Activated CD8-positive, alpha-beta memory T cell treated with anti-CD3 and anti-CD28 coated beads, Interleukin-2, amount 50 U/mL, for 48 hours (primary cell): ENCODE measurements around the gene CPT1C.

Source experiments
- DNase-seq: peaks from one replicate; pipeline ENCODE4 v3.0.0-alpha.2; 2020

Gene CPT1C

DNA sequence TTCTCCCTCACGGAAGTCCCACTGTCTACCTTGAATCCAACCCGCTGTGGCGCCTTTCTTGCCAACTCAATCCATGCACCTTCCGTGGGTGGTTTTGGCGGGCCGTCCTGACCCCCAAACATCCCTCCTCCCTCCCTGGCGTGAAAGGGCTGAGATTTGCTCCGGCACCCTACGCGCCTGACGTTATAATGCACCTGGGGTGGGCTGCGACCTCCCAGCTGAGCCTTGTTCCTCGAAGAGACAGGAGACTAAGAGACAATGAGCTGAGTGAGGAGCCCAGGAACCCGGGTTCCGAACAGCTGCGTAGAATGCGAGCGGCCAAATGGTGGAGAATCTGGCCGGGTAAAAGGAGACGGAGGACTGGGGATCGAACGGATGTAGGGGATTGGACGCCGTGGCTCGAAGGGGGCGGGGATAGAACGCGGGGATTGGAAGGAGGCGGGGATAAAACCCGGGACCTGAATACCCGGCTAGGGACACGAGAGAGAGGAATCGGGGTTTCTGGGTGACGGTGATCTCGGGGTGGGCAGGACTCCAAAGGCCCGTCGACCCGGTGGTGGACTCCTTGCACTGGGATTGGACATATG is at the start of gene CPT1C:
TSS of gene CPT1C (plus strand) at position 461 of the 587 bp plus-strand sequence. CDS start 1,137 bp downstream, outside the sequence.
- DNase-seq, result peak; percentile 84

DNA sequence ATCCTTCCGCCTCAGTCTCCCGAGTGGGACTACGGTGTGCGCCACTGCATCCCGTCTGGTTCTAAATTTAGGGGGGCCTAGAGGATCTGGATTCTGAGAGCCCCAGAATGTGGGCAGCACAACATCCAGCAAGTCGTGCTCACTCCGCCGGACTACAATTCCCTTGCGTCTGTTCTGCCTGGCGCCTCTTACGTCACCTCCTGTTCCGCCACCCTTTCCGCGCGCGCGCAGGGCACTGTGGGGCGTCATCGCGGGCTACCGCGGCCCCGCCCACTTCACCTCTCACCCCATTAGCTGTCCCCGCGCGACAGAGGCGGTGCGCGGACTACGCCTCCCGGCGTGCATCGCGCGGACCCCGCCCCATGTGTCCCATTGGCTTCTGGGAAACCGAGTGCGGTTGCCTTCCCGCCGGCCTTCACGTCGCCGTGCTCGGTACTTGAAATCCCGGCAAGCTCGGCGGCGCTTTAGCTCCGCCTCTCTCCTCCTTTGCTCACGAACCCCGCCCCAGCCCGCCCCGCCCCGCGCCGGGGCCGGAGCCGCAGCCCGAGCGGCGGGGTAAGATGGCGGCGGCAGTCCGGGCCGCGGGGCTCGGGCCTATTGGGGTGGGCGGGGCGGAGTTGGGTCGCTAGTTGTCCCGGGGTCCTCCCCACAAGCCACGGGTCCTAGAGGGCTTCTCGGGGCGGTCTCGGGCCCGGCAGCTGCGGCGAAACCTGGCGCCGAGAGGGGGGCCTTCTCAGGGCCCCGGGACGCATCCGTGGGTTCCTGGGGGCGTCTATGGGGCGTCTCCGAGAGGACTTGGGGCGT is 49.0 kb upstream of the CPT1C start, which contains the start of gene SCAF1:
TSS of gene SCAF1 (plus strand) at position 522 of the 804 bp plus-strand sequence. CDS start 2,818 bp downstream, outside the sequence.
- DNase-seq, result peak; percentile 99

DNA sequence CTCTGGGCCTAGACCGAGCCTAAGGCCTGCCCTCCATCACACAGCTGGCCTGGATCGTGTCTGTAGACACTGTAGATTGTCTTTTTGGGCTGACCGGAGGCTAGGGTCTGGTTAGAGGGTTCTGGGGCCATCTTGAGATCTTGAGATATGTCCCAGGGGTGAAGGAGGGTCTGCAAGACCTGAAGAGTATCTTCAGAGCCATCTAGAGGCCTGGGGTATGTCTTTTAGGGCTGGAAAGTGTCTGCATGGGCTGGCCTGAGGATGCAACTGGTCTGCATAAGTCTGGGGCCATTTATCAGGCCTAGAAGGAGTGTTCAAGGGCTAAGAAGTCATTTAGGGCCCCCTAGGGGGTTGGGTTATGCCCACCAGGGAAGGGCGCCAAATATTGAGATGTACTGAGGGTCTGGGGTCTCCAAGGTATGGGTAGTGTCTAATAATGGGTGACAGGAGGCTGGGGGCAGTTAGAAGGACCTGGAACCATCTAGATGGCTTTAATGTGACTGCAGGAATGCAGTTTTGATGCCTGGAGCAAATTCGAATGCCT is 48.4 kb upstream of the CPT1C start:
- DNase-seq, result no peak

DNA sequence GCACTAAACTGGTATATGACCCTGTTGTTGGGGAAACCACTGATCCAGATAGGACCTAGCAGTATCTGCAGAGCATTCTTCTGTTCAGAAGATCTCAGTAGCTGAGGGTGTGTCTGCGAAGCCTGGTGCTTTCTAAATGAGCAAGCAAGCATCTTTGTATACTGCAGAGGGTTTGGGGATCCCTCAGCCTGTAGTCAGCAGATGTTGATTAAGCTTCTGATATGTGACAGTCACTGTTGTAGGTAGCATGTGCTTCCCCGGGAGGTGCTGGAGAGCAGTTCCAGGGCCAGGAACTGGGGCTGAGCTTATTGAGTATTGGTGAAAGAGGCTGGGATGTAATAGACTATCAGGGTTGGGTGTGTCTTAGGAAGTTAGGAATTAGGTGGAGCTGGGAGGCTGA is 47.5 kb upstream of the CPT1C start:
- DNase-seq, result no peak

DNA sequence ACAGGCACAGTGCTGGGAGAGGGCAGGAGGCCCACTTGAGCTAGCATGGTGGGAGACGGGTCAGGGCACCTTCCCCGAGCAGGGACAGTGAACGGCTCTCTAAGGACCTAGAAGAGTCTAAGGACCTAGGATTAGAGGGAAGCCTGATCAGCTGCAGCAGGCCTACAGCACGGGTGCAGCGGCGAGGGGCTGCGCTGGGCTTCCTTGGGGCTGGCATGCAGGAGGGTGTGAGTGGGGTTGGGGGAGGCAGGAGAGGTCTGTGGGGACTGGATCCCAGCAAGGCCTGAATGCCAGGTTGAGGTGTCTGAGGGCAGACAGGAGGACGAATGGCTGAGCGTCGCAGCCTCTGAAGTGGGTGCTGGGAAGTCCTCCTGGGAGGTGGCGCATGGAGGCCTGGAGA is 45.3 kb upstream of the CPT1C start:
- DNase-seq, result no peak

DNA sequence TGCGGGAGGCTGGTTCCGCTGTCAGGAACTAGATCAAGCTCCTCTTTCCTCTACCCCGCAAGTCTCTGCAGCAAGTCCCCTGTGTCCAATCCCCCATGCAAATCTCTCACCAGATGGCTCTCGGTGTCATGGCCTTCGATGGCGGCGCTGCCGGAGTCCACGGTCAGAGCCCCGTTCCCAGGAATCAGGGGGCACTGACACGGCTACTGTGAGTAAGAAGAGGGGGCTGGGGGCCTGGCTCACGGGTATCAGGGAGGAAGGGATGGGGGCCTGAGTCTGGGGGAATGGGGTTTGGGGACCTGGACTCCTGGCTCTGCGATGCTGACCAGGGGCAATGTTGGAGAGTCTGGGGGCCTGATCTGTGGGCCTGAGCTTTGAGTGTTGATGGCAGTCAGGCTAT is 44.9 kb upstream of the CPT1C start:
- no peak for DNase-seq

DNA sequence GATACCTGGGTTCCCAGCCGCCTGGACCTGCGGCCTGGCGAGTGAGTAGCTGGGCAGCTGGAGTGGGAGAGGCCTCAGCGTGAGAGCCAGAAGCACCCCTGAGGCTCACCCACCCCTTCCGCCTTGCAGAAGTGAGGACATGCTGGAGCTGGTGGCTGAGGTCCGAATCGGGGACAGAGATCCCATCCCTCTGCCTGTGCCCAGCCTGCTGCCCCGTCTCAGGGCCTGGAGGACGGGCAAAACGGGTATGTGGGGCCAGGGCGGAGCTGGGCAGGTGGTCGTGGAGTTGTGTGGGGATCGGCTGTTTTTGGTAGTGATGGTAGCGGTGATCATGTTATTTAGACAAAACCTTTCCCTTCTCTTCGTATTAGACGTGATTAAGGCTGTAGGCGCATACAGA is 44.3 kb upstream of the CPT1C start:
- DNase-seq, result no peak

DNA sequence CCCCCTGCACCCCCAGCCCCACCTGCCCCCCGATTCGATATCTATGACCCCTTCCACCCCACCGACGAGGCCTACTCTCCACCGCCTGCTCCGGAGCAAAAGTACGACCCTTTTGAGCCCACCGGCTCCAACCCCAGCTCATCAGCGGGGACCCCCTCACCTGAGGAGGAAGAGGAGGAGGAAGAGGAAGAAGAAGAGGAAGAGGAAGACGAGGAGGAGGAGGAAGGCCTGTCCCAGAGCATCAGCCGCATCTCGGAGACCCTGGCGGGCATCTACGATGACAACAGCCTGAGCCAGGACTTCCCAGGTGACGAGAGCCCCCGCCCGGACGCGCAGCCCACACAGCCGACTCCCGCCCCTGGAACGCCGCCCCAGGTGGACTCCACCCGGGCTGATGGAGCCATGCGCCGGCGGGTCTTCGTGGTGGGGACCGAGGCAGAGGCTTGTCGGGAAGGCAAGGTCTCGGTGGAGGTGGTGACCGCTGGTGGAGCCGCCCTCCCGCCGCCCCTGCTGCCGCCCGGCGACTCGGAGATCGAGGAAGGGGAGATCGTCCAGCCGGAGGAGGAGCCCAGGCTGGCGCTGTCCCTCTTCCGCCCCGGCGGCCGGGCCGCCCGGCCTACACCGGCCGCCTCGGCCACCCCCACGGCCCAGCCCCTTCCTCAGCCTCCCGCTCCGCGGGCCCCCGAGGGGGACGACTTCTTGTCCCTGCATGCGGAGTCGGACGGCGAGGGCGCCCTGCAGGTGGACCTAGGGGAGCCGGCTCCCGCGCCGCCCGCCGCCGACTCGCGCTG is 39.7 kb upstream of the CPT1C start:
- DNase-seq, result no peak

DNA sequence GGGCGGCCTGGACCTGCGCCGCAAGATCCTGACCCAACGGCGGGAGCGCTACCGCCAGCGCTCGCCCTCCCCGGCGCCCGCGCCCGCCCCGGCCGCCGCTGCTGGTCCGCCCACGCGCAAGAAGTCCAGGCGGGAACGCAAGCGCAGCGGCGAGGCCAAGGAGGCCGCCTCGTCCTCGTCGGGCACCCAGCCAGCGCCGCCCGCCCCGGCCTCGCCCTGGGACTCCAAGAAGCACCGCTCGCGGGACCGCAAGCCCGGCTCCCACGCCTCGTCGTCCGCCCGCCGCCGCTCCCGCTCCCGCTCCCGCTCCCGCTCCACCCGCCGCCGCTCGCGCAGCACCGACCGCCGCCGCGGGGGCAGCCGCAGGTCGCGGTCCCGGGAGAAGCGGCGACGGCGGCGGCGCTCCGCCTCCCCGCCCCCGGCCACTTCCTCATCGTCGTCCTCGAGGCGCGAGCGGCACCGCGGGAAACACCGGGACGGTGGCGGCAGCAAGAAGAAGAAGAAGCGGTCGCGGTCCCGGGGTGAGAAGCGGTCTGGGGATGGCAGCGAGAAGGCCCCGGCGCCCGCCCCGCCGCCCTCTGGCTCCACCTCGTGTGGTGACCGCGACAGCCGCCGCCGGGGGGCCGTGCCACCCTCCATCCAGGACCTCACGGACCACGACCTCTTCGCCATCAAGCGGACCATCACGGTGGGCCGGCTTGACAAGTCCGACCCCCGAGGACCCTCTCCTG is 38.9 kb upstream of the CPT1C start:
- no peak for DNase-seq

DNA sequence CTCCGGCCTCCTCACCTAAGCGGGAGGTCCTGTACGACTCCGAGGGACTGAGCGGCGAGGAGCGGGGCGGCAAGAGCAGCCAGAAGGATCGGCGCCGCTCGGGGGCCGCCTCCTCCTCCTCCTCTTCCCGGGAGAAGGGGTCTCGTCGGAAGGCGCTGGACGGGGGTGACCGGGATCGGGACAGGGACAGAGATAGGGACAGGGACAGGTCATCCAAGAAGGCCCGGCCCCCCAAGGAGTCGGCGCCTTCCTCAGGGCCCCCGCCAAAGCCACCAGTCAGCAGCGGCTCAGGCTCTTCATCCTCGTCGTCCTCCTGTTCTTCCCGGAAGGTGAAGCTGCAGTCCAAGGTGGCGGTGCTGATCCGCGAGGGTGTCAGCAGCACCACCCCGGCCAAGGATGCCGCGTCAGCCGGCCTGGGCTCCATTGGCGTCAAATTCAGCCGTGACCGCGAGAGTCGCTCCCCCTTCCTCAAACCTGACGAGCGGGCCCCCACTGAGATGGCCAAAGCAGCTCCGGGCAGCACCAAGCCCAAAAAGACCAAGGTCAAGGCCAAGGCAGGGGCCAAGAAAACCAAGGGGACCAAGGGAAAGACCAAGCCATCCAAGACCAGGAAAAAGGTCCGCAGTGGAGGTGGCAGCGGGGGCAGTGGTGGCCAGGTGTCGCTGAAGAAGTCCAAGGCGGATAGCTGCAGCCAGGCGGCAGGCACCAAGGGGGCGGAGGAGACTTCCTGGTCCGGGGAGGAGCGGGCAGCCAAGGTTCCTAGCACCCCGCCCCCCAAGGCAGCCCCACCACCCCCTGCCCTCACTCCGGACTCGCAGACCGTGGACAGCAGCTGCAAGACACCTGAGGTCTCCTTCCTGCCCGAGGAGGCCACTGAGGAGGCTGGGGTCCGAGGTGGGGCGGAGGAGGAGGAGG is 38.1 kb upstream of the CPT1C start:
- no peak for DNase-seq

DNA sequence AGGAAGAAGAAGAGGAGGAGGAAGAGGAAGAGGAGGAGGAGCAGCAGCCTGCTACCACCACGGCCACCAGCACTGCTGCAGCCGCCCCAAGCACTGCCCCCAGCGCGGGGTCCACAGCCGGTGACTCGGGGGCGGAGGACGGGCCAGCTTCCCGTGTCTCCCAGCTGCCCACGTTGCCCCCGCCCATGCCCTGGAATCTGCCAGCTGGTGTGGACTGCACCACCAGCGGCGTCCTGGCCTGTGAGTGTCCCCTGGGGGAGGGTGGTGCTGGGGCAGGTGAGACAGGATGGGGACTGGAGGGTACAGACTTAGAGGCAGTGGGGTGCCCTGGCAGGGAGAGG is 37.5 kb upstream of the CPT1C start:
- DNase-seq, result no peak

DNA sequence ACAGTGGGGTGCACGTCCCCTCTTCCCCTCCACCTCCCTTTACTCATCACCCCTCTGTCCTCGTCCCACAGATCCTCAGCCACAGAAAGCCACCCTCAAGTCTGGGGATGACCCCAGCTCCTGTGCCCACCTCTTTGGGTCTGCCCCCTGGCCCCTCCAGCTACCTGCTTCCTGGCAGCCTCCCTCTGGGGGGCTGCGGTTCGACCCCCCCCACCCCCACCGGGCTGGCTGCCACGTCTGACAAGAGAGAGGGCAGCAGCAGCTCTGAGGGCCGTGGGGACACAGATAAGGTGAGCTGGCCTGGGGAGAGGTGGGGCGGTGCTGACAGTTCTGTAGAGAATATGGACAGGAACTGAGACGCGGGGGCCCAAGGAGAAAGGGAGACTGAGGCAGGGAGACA is 36.3 kb upstream of the CPT1C start:
- DNase-seq, result no peak

DNA sequence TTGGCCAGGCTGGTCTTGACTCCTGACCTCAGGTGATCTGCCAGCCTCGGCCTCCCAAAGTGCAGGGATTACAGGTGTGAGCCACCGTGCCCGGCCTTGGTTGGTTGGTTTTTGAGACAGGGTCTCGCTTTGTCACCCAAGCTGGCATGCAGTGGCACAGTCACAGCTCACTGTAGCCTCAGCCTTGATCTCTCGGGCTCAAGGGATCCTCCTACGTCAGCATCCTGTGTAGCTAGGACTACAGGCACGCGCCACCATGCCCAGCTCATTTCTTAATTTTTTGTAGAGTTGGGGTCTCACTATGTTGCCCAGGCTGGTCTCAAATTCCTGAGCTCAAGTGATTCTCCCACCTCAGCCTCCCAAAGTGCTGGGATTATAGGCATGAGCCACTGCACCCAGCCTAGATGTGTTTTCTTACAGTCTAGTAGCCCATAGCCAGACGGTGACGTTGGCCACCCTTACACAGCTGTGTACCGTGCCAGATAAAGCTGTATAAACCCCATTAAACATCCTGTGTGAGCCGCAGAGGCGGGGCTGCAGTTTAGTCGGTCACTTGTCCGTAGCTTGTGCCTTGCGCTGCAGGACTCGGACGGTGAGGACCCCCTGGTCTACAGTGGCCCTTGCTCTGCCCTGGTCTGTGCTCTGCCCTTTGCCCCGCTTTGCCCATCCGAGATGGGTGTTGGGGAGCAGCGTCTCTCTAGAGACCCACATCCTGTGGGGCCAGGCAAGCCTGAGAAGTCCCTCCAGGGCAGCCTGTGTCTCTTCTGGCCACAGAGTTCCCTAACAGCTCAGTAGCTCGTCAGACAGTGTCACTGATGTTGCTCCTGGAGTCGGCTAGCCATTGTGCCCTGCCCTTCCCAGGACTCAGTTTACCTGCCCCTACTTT is 35.1 kb upstream of the CPT1C start:
- DNase-seq, result no peak

DNA sequence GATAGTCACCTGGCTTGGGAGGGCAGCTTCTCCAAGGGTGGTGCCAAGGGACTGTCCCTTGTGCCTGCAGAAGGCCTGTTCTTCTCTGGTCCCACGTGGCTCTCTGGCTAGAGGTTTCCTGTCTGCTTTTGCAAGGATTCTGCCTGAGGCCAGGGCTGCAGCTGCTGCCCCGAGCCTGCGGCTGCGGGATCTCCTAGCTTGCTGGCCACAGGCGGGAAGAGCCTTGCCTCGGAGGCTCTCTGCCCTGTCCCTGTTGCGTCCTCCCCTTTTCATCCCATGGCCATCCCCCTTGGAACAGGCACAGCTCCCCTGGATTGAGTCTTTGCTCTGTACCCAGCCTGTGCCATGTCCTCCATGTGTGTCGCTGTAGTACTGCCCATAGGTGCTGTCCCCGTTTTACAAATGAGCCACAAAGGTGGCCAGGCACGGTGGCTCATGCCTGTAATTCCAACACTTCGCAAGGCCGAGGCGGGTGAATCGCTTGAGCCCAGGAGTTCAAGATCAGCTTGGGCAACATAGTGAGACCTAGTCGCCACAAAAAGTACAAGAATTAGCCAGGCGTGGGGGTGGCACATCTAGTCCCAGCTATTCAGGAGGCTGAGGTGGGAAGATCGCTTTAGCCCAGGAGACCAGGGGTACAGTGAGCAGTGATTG is 34.3 kb upstream of the CPT1C start:
- no peak for DNase-seq

DNA sequence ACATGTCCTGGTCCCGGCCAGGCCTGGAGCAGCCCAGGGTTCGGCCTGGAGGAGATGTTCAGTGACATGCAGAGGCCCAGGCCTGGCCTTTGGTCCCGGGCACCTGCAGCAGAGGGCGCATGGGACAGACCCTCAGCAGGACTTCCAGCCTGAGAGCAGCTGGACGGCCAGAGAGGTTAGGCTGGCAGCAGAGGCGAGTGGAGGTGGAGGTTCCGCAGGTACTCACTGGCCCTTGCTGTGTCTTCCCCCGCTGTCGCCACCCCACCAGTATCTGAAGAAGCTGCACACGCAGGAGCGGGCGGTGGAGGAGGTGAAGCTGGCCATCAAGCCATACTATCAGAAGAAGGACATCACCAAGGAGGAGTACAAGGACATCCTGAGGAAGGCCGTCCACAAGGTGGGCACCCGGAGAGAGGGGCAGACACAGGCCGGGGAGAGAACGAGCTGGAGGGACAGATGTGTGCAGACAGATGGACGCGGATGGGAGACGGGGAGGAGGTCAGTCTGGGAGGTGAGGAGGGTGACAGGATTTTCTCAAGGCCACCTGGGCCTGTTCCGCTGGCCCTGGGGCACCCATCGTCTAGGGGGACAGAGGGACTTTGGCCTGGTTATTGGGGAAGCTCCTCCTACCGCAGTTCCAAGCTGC is 33.3 kb upstream of the CPT1C start:
- no peak for DNase-seq

DNA sequence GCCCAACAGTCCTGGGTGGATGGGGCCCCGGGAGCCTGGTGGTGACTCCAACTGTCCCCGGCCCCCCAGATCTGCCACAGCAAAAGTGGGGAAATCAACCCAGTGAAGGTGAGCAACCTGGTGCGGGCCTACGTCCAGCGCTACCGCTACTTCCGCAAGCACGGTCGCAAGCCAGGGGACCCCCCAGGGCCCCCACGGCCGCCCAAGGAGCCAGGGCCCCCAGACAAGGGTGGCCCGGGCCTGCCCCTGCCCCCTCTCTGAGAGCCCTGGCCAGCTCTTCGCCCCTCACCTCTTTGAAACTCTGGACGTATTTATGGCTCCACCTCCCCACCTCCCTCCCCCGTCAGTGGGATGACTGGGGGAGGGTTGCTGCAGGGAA is 32.8 kb upstream of the CPT1C start:
- no peak for DNase-seq

DNA sequence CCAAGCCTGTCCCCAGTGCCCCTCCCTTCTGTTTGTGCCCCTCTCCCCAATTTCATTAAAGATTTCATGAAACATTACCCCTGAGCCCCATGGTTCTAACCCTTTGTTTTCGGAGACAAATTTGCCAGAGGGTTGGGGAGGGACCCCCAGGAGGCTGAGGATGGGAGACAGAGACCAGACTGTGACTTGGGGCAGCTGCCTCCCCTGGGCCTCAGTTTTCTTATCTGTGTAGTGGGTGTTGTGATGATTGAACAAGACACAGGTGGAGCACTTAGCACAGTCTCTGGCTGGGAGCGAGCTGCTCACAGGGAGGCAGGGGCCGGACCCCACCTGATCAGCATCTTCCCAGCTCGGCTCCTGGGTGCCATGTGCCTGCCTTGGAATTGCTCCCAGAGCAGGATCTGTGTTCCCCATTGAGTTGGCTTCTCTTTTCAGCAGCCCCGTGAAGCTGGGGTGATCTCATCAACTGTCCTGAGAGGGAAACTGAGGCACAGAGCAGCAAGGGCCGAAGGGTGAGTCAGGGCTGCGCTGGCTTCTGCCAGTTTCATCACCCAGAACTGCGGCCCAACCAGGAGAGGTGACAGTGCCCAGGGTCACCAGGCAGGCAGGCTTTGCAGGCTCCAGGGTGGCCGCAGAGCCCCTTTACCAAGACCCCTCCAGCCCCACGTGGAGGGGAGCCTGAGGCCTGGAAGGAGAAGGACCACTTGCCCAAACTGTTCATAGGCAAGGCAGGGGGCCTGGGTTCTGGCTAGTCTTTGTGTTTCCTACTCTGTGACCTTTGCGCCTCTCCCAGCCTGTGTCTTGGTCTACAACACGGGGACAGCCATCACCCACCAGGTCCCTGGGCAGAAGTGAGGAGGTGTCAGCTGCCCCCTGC is 32.1 kb upstream of the CPT1C start:
- no peak for DNase-seq

DNA sequence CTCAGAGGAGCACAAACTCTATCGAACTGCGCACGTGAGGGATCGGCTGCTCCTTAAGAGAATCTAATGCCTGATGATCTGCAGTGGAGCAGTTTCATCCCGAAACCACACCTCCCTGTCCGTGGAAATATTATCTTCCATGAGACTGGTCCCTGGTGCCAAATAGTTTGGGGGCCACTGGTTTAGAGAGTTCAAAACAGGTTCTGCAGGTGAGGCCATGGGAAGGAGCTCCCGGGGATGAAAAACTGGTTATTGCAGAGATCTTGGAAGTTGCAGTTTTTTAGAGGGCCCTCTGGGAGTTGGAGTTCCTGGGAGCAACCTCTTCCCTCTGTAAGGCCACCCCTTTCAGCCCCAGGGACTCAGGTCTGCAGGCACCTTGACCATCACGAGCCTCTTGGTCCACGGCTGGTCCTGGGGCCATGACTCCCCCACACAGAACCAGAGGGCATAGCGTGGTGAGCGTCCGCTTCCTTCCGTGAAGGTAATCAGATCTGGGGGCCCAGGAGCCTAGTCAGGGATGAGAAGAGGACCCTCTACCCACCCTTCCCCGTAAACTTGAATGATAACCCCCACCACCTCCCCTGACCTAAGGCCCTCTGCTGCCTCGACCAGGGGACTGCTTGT is 30.5 kb upstream of the CPT1C start:
- no peak for DNase-seq
